Activated T-cell treated with anti-CD3 and anti-CD28 coated beads, Interleukin-2, amount 50 U/mL, for 48 hours (primary cell): ENCODE data around the gene CXCL10.
"Not testable (repeated sequence)": the region's sequence is repeated elsewhere in the genome, so short reads cannot be mapped to it uniquely, and the experiment has no call there.

Experiments used
- DNase-seq, 2 experiments: peaks; one replicate each; pipeline ENCODE4 v3.0.0-alpha.2; 2020

Gene CXCL10

GRCh38 chr4:76023389-76023788 lies at the start of gene CXCL10:
TSS of gene CXCL10 (minus strand) at chr4:76023497. CDS start at chr4:76023431, 66 bp downstream.
- DNase-seq: no peak

GRCh38 chr4:76072760-76073159 lies 49.5 kb upstream of the CXCL10 start:
- no peak for DNase-seq

DNA sequence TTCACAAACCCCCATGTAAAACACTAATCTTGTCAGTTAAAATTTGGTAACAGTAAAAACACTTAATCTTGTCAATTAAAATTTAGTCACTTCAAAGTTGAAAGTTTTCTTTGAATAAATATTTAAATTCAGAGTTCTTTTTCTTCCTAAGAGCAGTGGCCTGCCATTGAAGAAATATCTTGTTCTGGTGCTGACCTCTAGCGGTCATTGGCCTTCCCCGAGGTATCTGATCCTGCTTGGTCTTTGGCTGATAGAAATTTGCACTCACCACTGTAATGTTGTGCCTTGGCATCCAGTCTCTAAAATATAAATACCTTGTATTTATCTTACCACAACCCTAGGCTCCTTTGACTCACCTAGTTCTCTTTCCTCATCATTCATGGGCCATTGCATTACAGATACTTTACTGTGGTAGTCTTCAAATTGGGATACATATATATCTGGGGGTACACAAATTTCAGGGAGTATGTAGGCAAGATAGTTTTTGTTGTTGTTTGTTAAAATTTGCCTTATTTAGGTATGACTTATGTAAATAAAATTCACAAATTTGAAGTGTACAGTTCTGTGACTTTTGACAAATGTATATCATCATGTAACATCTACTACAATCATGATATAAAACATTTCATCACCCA lies 44.5 kb upstream of the CXCL10 start:
- peak; percentile 77 to 79 for DNase-seq

DNA sequence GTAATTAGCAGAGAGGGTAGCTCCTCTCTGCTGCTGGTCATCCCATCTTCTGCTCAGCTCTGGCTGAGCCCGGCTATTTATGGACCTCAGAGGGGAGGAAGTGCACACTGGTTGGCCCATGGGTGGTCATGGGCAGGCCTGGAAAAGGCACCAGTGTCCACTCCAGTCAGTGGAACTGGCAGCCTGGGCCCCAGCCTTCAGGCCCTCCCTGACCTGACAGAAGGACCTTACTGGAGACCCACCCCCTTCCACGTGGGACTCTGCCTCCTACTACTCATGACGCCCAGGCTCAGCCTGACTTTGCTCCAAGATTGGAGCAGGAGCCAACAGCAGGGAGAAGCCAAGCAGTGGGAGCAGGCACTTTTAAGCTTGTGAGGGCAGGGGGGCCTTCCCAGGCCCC lies 43.2 kb upstream of the CXCL10 start:
- DNase-seq: no peak

GRCh38 chr4:76061982-76062381 lies 38.7 kb upstream of the CXCL10 start:
- no peak for DNase-seq

GRCh38 chr4:76061421-76061820 lies 38.1 kb upstream of the CXCL10 start:
- no peak for DNase-seq

DNA sequence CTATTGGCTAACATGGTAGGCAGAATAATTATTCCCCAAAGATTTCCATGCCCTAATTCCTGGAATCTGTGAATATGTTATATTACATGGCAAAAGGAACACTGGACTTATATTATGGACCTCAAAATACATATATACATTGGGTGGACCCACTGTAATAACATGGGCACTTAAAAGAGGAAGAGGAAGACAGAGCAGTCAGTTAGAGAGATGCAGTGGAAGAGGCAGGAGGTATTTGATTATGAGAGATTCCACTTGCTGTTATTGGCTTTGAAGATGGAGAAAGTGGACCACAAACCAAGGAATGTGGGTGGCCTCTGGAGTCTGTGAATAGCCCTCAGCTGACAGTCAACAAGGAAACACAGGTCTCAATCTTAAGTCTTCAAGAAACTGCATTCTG lies 37.2 kb upstream of the CXCL10 start:
- no peak for DNase-seq

GRCh38 chr4:76059750-76060149 lies 36.5 kb upstream of the CXCL10 start:
- no peak for DNase-seq

- DNase-seq: no peak
Observed at GRCh38 chr4:76058888-76059426, 35.7 kb upstream of the CXCL10 start.

- no peak for DNase-seq
Observed at GRCh38 chr4:76058302-76058701, 35.0 kb upstream of the CXCL10 start.

GRCh38 chr4:76055421-76055820 lies 32.1 kb upstream of the CXCL10 start:
- DNase-seq: no peak

- peak; percentile 33 to 36 for DNase-seq
Observed at GRCh38 chr4:76055016-76055415, 31.7 kb upstream of the CXCL10 start.

- DNase-seq: no peak
Observed at GRCh38 chr4:76053730-76054129, 30.4 kb upstream of the CXCL10 start.

DNA sequence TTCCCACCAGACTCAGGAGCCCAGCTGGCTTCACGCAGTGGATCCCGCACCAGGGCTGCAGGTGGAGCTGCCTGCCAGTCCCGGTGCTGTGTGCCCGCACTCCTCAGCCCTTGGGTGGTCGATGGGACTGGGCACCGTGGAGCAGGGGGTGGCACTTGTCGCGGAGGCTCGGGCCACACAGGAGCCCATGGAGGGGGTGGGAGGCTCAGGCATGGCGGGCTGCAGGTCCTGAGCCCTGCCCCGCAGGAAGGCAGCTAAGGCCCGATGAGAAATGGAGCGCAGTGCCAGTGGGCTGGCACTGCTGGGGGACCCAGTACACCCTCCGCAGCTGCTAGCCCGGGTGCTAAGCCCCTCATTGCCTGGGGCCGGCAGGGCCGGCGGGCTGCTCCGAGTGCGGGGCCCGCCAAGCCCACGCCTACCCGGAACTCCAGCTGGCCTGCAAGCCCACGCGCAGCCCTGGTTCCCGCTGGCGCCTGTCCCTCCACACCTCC lies 27.3 kb upstream of the CXCL10 start:
- not testable (repeated sequence) for DNase-seq

DNA sequence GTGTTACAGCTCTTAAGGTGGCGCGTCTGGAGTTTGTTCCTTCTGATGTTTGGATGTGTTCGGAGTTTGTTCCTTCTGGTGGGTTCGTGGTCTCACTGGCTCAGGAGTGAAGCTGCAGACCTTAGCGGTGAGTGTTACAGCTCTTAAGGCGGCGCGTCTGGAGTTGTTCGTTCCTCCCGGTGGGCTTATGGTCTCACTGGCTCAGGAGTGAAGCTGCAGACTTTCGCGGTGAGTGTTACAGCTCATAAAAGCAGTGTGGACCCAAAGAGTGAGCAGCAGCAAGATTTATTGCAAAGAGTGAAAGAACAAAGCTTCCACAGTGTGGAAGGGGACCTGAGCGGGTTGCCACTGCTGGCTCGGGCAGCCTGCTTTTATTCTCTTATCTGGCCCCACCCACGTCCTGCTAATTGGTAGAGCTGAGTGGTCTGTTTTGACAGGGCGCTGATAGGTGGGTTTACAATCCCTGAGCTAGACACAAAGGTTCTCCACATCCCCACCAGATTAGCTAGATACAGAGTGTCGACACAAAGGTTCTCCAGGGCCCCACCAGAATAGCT lies 26.6 kb upstream of the CXCL10 start:
- not testable (repeated sequence) for DNase-seq

DNA sequence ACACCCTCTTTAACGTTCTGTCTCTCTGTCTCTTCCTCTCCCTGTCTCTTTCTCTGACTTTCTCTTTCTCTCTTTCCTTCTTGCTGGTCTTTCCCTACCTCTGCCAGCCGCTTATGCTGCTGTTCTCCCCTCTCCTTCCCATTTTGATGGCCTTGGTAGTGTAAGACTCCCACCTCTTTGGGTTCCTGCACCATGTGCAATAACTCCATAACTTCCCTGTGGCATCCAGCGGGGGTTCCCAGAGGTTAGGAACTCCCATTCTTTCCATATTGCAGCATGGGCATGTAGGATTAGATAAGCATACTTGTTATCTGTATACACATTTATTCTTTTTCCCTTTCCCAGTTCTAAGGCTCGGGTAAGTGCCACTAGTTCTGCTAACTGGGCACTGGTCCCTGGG lies 21.4 kb upstream of the CXCL10 start:
- not testable (repeated sequence) for DNase-seq

DNA sequence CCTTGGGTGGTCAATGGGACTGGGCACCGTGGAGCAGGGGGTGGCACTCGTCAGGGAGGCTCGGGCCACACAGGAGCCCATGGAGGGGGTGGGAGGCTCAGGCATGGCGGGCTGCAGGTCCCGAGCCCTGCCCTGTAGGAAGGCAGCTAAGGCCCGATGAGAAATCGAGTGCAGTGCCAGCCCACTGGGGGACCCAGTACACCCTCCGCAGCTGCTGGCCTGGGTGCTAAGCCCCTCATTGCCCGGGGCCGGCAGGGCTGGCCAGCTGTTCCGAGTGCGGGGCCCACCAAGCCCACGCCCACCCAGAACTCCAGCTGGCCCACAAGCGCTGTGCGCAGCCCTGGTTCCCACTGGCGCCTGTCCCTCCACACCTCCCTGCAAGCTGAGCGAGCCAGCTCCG lies 20.0 kb upstream of the CXCL10 start:
- DNase-seq: not testable (repeated sequence)

DNA sequence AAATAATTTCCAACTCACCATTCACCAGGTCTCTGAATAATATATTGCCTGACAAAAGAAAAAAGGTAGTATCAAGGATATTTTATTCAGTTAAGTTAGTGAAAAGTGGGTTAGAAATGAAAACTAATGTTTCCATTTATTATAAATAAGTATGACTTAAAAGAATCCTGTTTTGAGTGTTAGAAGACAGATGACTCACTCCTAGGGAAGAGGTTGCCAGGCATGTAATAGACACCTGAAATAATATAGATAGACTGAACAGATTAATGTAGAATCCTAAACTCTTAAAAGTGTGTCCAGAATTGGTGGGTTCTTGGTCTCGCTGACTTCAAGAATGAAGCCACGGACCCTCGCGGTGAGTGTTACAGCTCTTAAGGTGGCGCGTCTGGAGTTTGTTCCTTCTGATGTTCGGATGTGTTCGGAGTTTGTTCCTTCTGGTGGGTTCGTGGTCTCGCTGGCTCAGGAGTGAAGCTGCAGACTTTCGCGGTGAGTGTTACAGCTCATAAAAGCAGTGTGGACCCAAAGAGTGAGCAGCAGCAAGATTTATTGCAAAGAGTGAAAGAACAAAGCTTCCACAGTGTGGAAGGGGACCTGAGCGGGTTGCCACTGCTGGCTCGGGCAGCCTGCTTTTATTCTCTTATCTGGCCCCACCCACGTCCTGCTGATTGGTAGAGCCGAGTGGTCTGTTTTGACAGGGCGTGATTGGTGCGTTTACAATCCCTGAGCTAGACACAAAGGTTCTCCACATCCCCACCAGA lies 19.1 kb upstream of the CXCL10 start:
- DNase-seq: peak in 1 of 2 experiments; percentile 31

DNA sequence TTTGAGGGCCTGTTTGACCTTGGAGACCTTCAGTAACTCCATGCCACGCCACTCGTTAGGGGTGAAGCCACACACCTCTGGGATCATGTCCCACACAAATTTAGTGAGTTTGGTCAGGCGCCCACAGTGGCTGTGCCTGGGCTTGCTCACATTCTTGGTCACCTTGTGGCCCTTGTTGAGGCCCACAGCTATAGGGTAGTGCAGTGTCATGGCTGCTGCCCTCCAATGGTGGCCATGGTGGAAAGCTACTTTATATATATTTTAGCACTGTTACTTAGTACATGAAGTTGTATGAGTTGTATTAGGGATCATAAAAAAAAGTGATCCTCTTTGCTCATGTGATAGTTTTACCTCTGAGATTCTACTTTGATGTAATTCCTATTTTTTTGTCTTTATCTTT lies 13.6 kb upstream of the CXCL10 start:
- DNase-seq: no peak

GRCh38 chr4:76035799-76036380 lies 12.6 kb upstream of the CXCL10 start, which contains the start of gene CXCL11:
TSS of gene CXCL11 (minus strand) at chr4:76036070. CDS start at chr4:76035987, 83 bp downstream.
- no peak for DNase-seq

GRCh38 chr4:76035141-76035540 lies 11.8 kb upstream of the CXCL10 start:
- no peak for DNase-seq

- DNase-seq: no peak
Observed at GRCh38 chr4:76029300-76029699, 6.0 kb upstream of the CXCL10 start.

GRCh38 chr4:76028350-76028765 lies 5.1 kb upstream of the CXCL10 start:
- no peak for DNase-seq
